HepG2 (cell line): ENCODE measurements around the gene HAGH. TPM values are rescaled to one million over a fixed set of nuclear protein-coding genes. Genes with fewer than 3 reads are reported as not detected.

ENCODE experiments used
- ATAC-seq: fragments of 200-7000 bp; cut with Tn5 transposase; 3 replicates; pipeline ENCODE4 v1.9.1; 2020; ENCODE audit warnings: mild to moderate bottlenecking, moderate library complexity
- BruUV-seq: library from RNA; stranded (reverse); fragments of 400-500 nt; replicated peaks from 2 replicates; lab custom pipeline; 2021; lab: Mats Ljungman, UMichigan
- CTCF ChIA-PET: fragments of 300-600 bp; formaldehyde crosslinking; extraction: SDS; loops from one replicate; lab custom pipeline; 2021; ENCODE audit warnings: low total read pairs, inconsistent platforms, low intra/inter-chr PET ratio; lab: Yijun Ruan, JAX
- POLR2A ChIA-PET: fragments of 350-600 bp; sonication (Branson Sonifier 250); formaldehyde crosslinking; loops from one replicate; lab custom pipeline; 2020; ENCODE audit warnings: antibody characterized with exemption, inconsistent platforms; lab: Yijun Ruan, JAX
- DNase-seq: peaks from one replicate; pipeline ENCODE4 v3.0.0-alpha.2; 2015; ENCODE audit warnings: low spot score
- FAIRE-seq: peaks from 3 replicates; lab custom pipeline; 2011; peaks lifted over from hg19 to GRCh38; lab: Jason Lieb, UNC
- H2AFZ ChIP-seq: one replicate; pipeline ENCODE4 v1.6.1; 2011; ENCODE audit warnings: low read length, inconsistent platforms
- H3K27ac ChIP-seq: fragments of 300-600 bp; 3 replicates; pipeline ENCODE4 v1.8.0; 2011; ENCODE audit warnings: mixed run types, mild to moderate bottlenecking, mixed read lengths, low read length, inconsistent platforms; ENCODE audit not compliant: insufficient read depth; ENCODE audit errors: extremely low read length
- H3K27me3 ChIP-seq, 2 experiments: fragments of 200-600 bp in 1 of 2; 2 replicates in 1 of 2; 3 replicates in 1 of 2; pipeline versions ENCODE4 v1.6.0 to v1.8.0; 2011; ENCODE audit warnings: low read length in 2 of 2, mild to moderate bottlenecking in 2 of 2, moderate library complexity in 2 of 2, inconsistent platforms in 1 of 2; ENCODE audit not compliant: insufficient read depth in 2 of 2, control insufficient read depth in 1 of 2
- H3K36me3 ChIP-seq, 2 experiments: fragments of 200-600 bp in 1 of 2; replicated peaks in 1 of 2; 2 replicates in 1 of 2; 3 replicates in 1 of 2; pipeline versions ENCODE4 v1.5.1 to v1.8.0; 2011; ENCODE audit warnings: low read length in 2 of 2, inconsistent platforms in 1 of 2; ENCODE audit not compliant: insufficient read depth in 2 of 2, control insufficient read depth in 1 of 2
- H3K4me1 ChIP-seq: 2 replicates; pipeline ENCODE4 v1.5.1; 2012; ENCODE audit warnings: low read length, inconsistent platforms; ENCODE audit not compliant: insufficient read depth
- H3K4me2 ChIP-seq: 2 replicates; pipeline ENCODE4 v1.6.0; 2011; ENCODE audit warnings: low read depth, low read length, inconsistent platforms
- H3K4me3 ChIP-seq, 3 experiments: fragments of 200-600 bp in 1 of 3; sonication (generic), shearing (Covaris generic) in 1 of 3; replicated peaks in 1 of 3; 2 replicates each; pipeline ENCODE4 v1.5.1; 2011 to 2016; ENCODE audit warnings: low read length in 3 of 3, inconsistent platforms in 2 of 3, low read depth in 2 of 3, mild to moderate bottlenecking in 2 of 3, control low read depth in 1 of 3, mixed read lengths in 1 of 3; ENCODE audit not compliant: insufficient read depth in 1 of 3
- H3K79me2 ChIP-seq: one replicate; pipeline ENCODE4 v1.6.1; 2011; ENCODE audit warnings: low read length, inconsistent platforms; ENCODE audit not compliant: insufficient read depth
- H3K9ac ChIP-seq: 2 replicates; pipeline ENCODE4 v1.6.0; 2011; ENCODE audit warnings: mild to moderate bottlenecking, low read depth, low read length, inconsistent platforms; ENCODE audit not compliant: insufficient read depth
- H3K9me3 ChIP-seq: 2 replicates; pipeline ENCODE4 v1.5.1; 2012; ENCODE audit warnings: mild to moderate bottlenecking, low read length
- H4K20me1 ChIP-seq: 2 replicates; pipeline ENCODE4 v1.6.0; 2011; ENCODE audit warnings: inconsistent platforms, mild to moderate bottlenecking, low read length, moderate library complexity; ENCODE audit not compliant: insufficient read depth
- FOXO1 ChIP-seq: sonication (generic); formaldehyde crosslinking; IDR thresholded peaks from 2 replicates; pipeline ENCODE4 v1.4.0; 2020; ENCODE audit warnings: missing genetic modification reagents
- KMT2A ChIP-seq: sonication (generic); formaldehyde crosslinking; IDR thresholded peaks from 2 replicates; pipeline ENCODE4 v1.4.0; 2020; ENCODE audit warnings: missing genetic modification reagents
- NAIF1 ChIP-seq: sonication (generic); formaldehyde crosslinking; IDR thresholded peaks from 2 replicates; pipeline ENCODE4 v1.5.0; 2020; ENCODE audit warnings: mild to moderate bottlenecking, missing genetic modification reagents, borderline replicate concordance
- NFKBIZ ChIP-seq: IDR thresholded peaks from 2 replicates; pipeline ENCODE4 v1.6.1; 2018; ENCODE audit warnings: missing genetic modification reagents, missing compliant biosample characterization
- NKX3-1 ChIP-seq: sonication (generic); formaldehyde crosslinking; IDR thresholded peaks from 2 replicates; pipeline ENCODE4 v1.5.0; 2020; ENCODE audit warnings: missing genetic modification reagents
- WIZ ChIP-seq: sonication (generic); formaldehyde crosslinking; IDR thresholded peaks from 2 replicates; pipeline ENCODE4 v1.5.1; 2020; ENCODE audit warnings: mild to moderate bottlenecking, missing genetic modification reagents
- ZKSCAN8 ChIP-seq: IDR thresholded peaks from 2 replicates; pipeline ENCODE4 v1.6.1; 2016; ENCODE audit warnings: borderline replicate concordance, missing genetic modification reagents, missing compliant biosample characterization
- ZNF329 ChIP-seq: sonication (generic); formaldehyde crosslinking; IDR thresholded peaks from 2 replicates; pipeline ENCODE4 v1.9.0; 2021; ENCODE audit warnings: low read depth, mild to moderate bottlenecking, missing genetic modification reagents
- ZNF660 ChIP-seq: sonication (generic); formaldehyde crosslinking; IDR thresholded peaks from 2 replicates; pipeline ENCODE4 v1.5.1; 2020; ENCODE audit warnings: mild to moderate bottlenecking, low read depth, missing genetic modification reagents, borderline replicate concordance
- ZNF674 ChIP-seq: sonication (generic); formaldehyde crosslinking; IDR thresholded peaks from 2 replicates; pipeline ENCODE4 v1.5.0; 2020; ENCODE audit warnings: low read depth, mild to moderate bottlenecking, missing genetic modification reagents
- ZNF781 ChIP-seq: sonication (generic); formaldehyde crosslinking; IDR thresholded peaks from 2 replicates; pipeline ENCODE4 v1.5.1; 2020; ENCODE audit warnings: borderline replicate concordance, mild to moderate bottlenecking, missing genetic modification reagents; ENCODE audit errors: not compliant biosample characterization
- WGBS: methylation state at CpG from one replicate; pipeline ENCODE4 v1.1.6; 2017; ENCODE audit warnings: low lambda C conversion rate; 5-methylcytosine and 5-hydroxymethylcytosine counted together
- in situ Hi-C: cut with HindIII; loops from 2 replicates; pipeline ENCODE4 v1.10.0; 2017; ENCODE audit warnings: low pct_unique_long_range_greater_than_20kb; ENCODE audit not compliant: extremely low pct_ligation_motif_present
- intact Hi-C: fragments of 100-400 bp; cut with micrococcal nuclease; formaldehyde crosslinking; loops from one replicate; pipeline ENCODE4 v1.10.0; 2022; ENCODE audit not compliant: unreplicated experiment
- polyA plus RNA-seq, 8 experiments: library from polyadenylated mRNA; depleted of rRNA in 3 of 8; stranded (reverse) in 7 of 8; unstranded in 1 of 8; fragments of >200 nt; fragmentation: Illumina TruSeq in 4 of 8; extraction: Trizol in 4 of 8; gene quantifications; 2 replicates each; pipeline versions ENCODE4 v1.2.1 to v1.2.3, GENCODE V29; 2011 to 2016; ENCODE audit warnings: low read depth in 4 of 8, missing spikeins in 1 of 8, mixed read lengths in 1 of 8; ENCODE audit not compliant: insufficient read depth in 1 of 8
- total RNA-seq, 5 experiments: library from RNA; depleted of rRNA; stranded (reverse); fragments of >200 nt; fragmentation: Illumina TruSeq; extraction: Trizol; gene quantifications; 2 replicates each; pipeline ENCODE4 v1.2.3, GENCODE V29; 2016; ENCODE audit warnings: low read depth in 1 of 5
- TF ChIP-seq, protein P1 (sequence below): sonication (generic); formaldehyde crosslinking; IDR thresholded peaks from 2 replicates; pipeline ENCODE4 v1.4.0; 2020; ENCODE audit warnings: low read depth, missing genetic modification reagents
- TF ChIP-seq, protein P2 (sequence below): sonication (generic); formaldehyde crosslinking; IDR thresholded peaks from 2 replicates; pipeline ENCODE4 v1.8.0; 2022; ENCODE audit warnings: missing genetic modification reagents, mild to moderate bottlenecking, inconsistent platforms, borderline replicate concordance
- TF ChIP-seq, protein P3 (sequence below): sonication (generic); formaldehyde crosslinking; IDR thresholded peaks from 2 replicates; pipeline ENCODE4 v1.5.0; 2020; ENCODE audit warnings: missing genetic modification reagents
- TF ChIP-seq, protein P4 (sequence below): sonication (generic); formaldehyde crosslinking; IDR thresholded peaks from 2 replicates; pipeline ENCODE4 v1.4.0; 2020; ENCODE audit warnings: missing genetic modification reagents, borderline replicate concordance

Gene HAGH
- total and polyA plus RNA-seq, 2 of the 13 experiments (the other 11 are each of a cell fraction or from before 2014, with no cell fraction given), result 70.4 to 95.4 TPM

DNA sequence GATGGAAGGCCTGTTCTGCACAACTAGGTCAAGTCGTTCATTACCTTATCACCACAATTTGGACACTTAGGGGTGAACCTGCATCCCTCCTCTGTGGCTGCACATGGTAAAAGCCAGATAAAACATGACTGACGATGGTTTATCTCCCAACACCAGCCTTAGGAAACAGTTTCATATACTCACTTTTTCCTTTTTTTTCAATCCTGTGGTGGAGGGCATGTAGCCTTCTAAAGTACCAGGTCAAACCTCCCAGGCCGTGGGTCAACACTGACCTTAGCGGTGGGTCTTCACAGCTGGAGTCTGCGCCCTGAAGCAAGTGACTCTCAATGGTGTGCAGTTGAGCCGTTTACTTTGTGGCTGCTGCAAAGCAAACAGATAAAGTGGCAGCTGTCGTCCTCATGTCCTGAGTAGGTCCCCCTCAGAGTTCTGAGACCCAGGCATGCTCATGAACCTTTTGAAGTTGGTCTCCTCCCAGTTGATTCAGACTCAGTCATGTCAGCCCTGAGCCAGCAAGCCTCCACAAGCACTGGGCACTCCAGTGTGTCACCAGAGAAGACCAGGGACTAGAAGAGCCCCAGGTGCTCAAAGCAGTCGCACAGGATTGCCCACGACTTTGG, 6.3 kb upstream of the HAGH start:
- peak overlapping the region; percentile 45; the same call in 1 of the 2 replicates for H3K9ac ChIP-seq
- H3K36me3 ChIP-seq, result peaks cover 0 to 1% of the 10 kb centered on the region in 2 experiments; a peak in 2 of 5 replicates
- ChIA-PET CTCF (no interaction called here), POLR2A (interaction anchor here (0.7 to 1.6 kb wide), 7 partner anchors 8 to 145 kb away, joined by 3 to 7 read pairs (median 4); partner anchors contain the start of genes NUBP2, RPS2 and SPSB3)
- WGBS, result 5% methylated on average over 8 of the region's 9 CpGs
- FAIRE-seq, result peak; percentile 82
- H3K27me3 ChIP-seq, result no peaks in the 10 kb centered on the region
- peaks cover 5% of the 10 kb centered on the region; the same call in 1 of the 2 replicates for H4K20me1 ChIP-seq
- peak overlapping the region in 1 of 3 experiments; percentile 23; a peak in 1 of 6 replicates for H3K4me3 ChIP-seq
- peaks cover 57% of the 10 kb centered on the region for H3K4me1 ChIP-seq
- peaks cover 38% of the 10 kb centered on the region for H3K79me2 ChIP-seq
- ATAC-seq, result peak; percentile 92
- H3K4me2 ChIP-seq, result peak overlapping the region; percentile 72
- H3K27ac ChIP-seq, result peak overlapping the region; percentile 61
- BruUV-seq, result no TSS peak
- in situ Hi-C loops, result no loop called here
- H3K9me3 ChIP-seq, result no peaks in the 10 kb centered on the region
- peak; percentile 95 for DNase-seq
- H2AFZ ChIP-seq, result no peak overlapping the region
- intact Hi-C loops, result no loop called here
- peak; percentile 87 for TF ChIP-seq FOXO1 (CRISPR knock-in tag)
- peak; percentile 61; the same call in 1 of the 2 replicates for TF ChIP-seq KMT2A (CRISPR knock-in tag)
- TF ChIP-seq ZNF781 (CRISPR knock-in tag), result peak; percentile 73
- TF ChIP-seq NFKBIZ (CRISPR knock-in tag), result no peak
- TF ChIP-seq ZNF329 (CRISPR knock-in tag), result no peak
- TF ChIP-seq, protein P1, sequence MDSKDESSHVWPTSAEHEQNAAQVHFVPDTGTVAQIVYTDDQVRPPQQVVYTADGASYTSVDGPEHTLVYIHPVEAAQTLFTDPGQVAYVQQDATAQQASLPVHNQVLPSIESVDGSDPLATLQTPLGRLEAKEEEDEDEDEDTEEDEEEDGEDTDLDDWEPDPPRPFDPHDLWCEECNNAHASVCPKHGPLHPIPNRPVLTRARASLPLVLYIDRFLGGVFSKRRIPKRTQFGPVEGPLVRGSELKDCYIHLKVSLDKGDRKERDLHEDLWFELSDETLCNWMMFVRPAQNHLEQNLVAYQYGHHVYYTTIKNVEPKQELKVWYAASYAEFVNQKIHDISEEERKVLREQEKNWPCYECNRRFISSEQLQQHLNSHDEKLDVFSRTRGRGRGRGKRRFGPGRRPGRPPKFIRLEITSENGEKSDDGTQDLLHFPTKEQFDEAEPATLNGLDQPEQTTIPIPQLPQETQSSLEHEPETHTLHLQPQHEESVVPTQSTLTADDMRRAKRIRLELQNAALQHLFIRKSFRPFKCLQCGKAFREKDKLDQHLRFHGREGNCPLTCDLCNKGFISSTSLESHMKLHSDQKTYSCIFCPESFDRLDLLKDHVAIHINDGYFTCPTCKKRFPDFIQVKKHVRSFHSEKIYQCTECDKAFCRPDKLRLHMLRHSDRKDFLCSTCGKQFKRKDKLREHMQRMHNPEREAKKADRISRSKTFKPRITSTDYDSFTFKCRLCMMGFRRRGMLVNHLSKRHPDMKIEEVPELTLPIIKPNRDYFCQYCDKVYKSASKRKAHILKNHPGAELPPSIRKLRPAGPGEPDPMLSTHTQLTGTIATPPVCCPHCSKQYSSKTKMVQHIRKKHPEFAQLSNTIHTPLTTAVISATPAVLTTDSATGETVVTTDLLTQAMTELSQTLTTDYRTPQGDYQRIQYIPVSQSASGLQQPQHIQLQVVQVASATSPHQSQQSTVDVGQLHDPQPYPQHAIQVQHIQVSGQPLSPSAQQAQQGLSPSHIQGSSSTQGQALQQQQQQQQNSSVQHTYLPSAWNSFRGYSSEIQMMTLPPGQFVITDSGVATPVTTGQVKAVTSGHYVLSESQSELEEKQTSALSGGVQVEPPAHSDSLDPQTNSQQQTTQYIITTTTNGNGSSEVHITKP (CRISPR knock-in tag), result peak; percentile 91; the same call in 1 of the 2 replicates
- no peak for TF ChIP-seq ZNF674
- peak; percentile 86; the same call in 1 of the 2 replicates for TF ChIP-seq NKX3-1 (CRISPR knock-in tag)
- TF ChIP-seq, protein P2, sequence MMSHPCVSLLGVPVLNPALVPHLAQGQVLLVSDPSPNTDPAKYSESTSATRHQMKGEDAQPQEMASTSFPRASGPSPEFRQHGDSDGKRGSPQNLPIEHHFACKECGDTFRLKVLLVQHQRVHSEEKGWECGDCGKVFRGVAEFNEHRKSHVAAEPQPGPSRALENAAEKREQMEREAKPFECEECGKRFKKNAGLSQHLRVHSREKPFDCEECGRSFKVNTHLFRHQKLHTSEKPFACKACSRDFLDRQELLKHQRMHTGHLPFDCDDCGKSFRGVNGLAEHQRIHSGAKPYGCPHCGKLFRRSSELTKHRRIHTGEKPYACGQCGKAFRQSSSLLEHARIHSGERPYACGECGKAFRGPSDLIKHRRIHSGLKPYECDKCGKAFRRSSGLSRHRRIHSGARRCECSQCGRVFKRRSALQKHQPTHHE (CRISPR knock-in tag), result no peak
- no peak for TF ChIP-seq ZNF660 (CRISPR knock-in tag)
- no peak for TF ChIP-seq NAIF1
- TF ChIP-seq, protein P3, sequence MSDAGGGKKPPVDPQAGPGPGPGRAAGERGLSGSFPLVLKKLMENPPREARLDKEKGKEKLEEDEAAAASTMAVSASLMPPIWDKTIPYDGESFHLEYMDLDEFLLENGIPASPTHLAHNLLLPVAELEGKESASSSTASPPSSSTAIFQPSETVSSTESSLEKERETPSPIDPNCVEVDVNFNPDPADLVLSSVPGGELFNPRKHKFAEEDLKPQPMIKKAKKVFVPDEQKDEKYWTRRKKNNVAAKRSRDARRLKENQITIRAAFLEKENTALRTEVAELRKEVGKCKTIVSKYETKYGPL (CRISPR knock-in tag), result no peak
- TF ChIP-seq ZKSCAN8 (CRISPR knock-in tag), result peak; percentile 66; the same call in 1 of the 2 replicates
- TF ChIP-seq WIZ (CRISPR knock-in tag), result no peak
- TF ChIP-seq, protein P4, sequence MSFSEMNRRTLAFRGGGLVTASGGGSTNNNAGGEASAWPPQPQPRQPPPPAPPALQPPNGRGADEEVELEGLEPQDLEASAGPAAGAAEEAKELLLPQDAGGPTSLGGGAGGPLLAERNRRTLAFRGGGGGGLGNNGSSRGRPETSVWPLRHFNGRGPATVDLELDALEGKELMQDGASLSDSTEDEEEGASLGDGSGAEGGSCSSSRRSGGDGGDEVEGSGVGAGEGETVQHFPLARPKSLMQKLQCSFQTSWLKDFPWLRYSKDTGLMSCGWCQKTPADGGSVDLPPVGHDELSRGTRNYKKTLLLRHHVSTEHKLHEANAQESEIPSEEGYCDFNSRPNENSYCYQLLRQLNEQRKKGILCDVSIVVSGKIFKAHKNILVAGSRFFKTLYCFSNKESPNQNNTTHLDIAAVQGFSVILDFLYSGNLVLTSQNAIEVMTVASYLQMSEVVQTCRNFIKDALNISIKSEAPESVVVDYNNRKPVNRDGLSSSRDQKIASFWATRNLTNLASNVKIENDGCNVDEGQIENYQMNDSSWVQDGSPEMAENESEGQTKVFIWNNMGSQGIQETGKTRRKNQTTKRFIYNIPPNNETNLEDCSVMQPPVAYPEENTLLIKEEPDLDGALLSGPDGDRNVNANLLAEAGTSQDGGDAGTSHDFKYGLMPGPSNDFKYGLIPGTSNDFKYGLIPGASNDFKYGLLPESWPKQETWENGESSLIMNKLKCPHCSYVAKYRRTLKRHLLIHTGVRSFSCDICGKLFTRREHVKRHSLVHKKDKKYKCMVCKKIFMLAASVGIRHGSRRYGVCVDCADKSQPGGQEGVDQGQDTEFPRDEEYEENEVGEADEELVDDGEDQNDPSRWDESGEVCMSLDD, result peak; percentile 81; the same call in 1 of the 2 replicates
